ENCODE measurements around the gene AP5Z1. TPM values are rescaled to one million over a fixed set of nuclear protein-coding genes. Genes with fewer than 3 reads are reported as not detected.

AP5Z1 gene
- total RNA-seq, 1 experiment from 2014 or later = 35.6 TPM

DNA sequence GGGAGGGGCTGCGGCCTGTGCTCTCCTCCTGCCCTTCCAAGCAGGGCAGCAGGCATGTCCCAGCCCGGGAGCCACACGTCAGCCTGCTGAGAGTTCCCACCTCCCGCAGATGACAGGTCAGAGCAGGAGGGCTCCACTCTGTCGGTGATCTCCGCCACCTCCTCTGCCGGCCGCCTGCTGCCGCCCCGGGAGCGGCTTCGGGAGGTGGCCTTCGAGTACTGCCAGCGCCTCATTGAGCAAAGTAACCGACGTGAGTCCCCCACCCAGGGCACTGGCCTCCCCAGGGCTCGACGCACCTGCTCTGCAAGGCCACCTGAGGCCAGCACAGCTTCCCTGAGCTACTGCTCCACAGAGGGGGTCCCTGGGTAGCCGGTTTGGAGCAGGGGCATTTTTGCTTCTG lies 9.4 kb downstream of the AP5Z1 start:
- no peak for DNase-seq (ENCODE audit: low spot score)
- Histone ChIP-seq H3K9me3 (ENCODE audit: low read depth, low read length, poor library complexity, severe bottlenecking) (no peaks in the 10 kb centered on the region), H3K27ac (ENCODE audit: low read depth, low read length, poor library complexity, severe bottlenecking) (no peak overlapping the region), H3K27me3 (replicated peaks; ENCODE audit: insufficient read depth, low read depth, low read length, poor library complexity) (no peaks in the 10 kb centered on the region), H3K4me1 (ENCODE audit: insufficient read depth, low read length, poor library complexity, severe bottlenecking) (no peaks in the 10 kb centered on the region), H3K36me3 (ENCODE audit: insufficient read depth, low read length, poor library complexity, severe bottlenecking) (peaks cover 12% of the 10 kb centered on the region), H3K4me3 (ENCODE audit: low read depth, low read length, poor library complexity, severe bottlenecking) (no peak overlapping the region)
- POLR2A ChIA-PET (ENCODE audit: low non-redundant PET) = no interaction called here
- CTCF ChIA-PET = no interaction called here
- no peak for TF ChIP-seq EZH2 (IDR thresholded peaks at IDR 0.05; ENCODE audit: borderline replicate concordance, low read depth, low read length, poor library complexity, severe bottlenecking)
- no peak for TF ChIP-seq CTCF (conservative IDR thresholded peaks at IDR 0.05; ENCODE audit: low read depth, low read length)
- BruUV-seq (replicated peaks) = no TSS peak
- intact Hi-C loops (cut with micrococcal nuclease; ENCODE audit: unreplicated experiment) = no loop called here

DNA sequence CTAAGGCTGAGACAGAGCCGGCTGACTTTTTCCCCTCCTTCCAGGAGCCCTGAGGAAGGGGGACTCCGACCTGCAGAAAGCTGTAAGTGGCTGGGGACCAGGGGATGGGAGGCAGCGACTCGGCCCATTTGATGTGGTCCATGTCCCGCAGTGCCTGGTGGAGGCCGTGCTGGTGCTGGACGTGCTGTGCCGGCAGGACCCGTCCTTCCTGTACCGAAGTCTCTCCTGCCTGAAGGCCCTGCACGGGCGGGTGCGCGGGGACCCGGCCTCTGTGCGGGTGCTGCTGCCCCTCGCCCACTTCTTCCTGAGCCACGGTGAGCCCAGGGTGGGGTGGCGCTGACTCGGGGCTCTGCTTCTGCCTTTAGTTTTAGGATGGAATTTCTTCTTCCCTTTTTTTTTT lies 9.9 kb downstream of the AP5Z1 start:
- Histone ChIP-seq H3K27ac (ENCODE audit: low read depth, low read length, poor library complexity, severe bottlenecking) (no peak overlapping the region), H3K36me3 (ENCODE audit: insufficient read depth, low read length, poor library complexity, severe bottlenecking) (peaks cover 12% of the 10 kb centered on the region), H3K9me3 (ENCODE audit: low read depth, low read length, poor library complexity, severe bottlenecking) (no peaks in the 10 kb centered on the region), H3K4me3 (ENCODE audit: low read depth, low read length, poor library complexity, severe bottlenecking) (no peak overlapping the region), H3K27me3 (replicated peaks; ENCODE audit: insufficient read depth, low read depth, low read length, poor library complexity) (no peaks in the 10 kb centered on the region), H3K4me1 (ENCODE audit: insufficient read depth, low read length, poor library complexity, severe bottlenecking) (no peaks in the 10 kb centered on the region)
- ChIA-PET CTCF (interaction anchor here (0.6 to 0.7 kb wide), 2 partner anchors 10 to 27 kb away, joined by 3 to 9 read pairs; no protein-coding TSS in a partner anchor), POLR2A (ENCODE audit: low non-redundant PET) (no interaction called here)
- intact Hi-C loops (cut with micrococcal nuclease; ENCODE audit: unreplicated experiment) = no loop called here
- no peak for DNase-seq (ENCODE audit: low spot score)
- no TSS peak for BruUV-seq (replicated peaks)
- TF ChIP-seq EZH2 (IDR thresholded peaks at IDR 0.05; ENCODE audit: borderline replicate concordance, low read depth, low read length, poor library complexity, severe bottlenecking) (no peak), CTCF (conservative IDR thresholded peaks at IDR 0.05; ENCODE audit: low read depth, low read length) (no peak)

- ChIA-PET POLR2A (ENCODE audit: low non-redundant PET) (no interaction called here), CTCF (interaction anchor here (0.6 to 0.7 kb wide), 2 partner anchors 11 to 27 kb away, joined by 3 to 9 read pairs; no protein-coding TSS in a partner anchor)
- intact Hi-C loops (cut with micrococcal nuclease; ENCODE audit: unreplicated experiment) = no loop called here
- BruUV-seq (replicated peaks) = no TSS peak
- H3K27me3 ChIP-seq (replicated peaks; ENCODE audit: insufficient read depth, low read depth, low read length, poor library complexity) = no peaks in the 10 kb centered on the region
- H3K4me3 ChIP-seq (ENCODE audit: low read depth, low read length, poor library complexity, severe bottlenecking) = no peak overlapping the region
- no peak overlapping the region for H3K27ac ChIP-seq (ENCODE audit: low read depth, low read length, poor library complexity, severe bottlenecking)
- H3K36me3 ChIP-seq (ENCODE audit: insufficient read depth, low read length, poor library complexity, severe bottlenecking) = peaks cover 12% of the 10 kb centered on the region
- H3K4me1 ChIP-seq (ENCODE audit: insufficient read depth, low read length, poor library complexity, severe bottlenecking) = no peaks in the 10 kb centered on the region
- TF ChIP-seq EZH2 (IDR thresholded peaks at IDR 0.05; ENCODE audit: borderline replicate concordance, low read depth, low read length, poor library complexity, severe bottlenecking) = no peak
- TF ChIP-seq CTCF (conservative IDR thresholded peaks at IDR 0.05; ENCODE audit: low read depth, low read length) = no peak
- no peaks in the 10 kb centered on the region for H3K9me3 ChIP-seq (ENCODE audit: low read depth, low read length, poor library complexity, severe bottlenecking)
- DNase-seq (ENCODE audit: low spot score) = no peak
These were observed 10.6 kb downstream of the AP5Z1 start for GRCh38 chr7:4786015-4786414.
